K562 (cell line): ENCODE results near the gene NOSTRIN. TPM values are rescaled to one million over a fixed set of nuclear protein-coding genes. Genes with fewer than 3 reads are reported as not detected.
A peak's percentile ranks its signal among the peaks of the same experiment; 100 is the strongest.

Source experiments
- ATAC-seq: fragments of 200-7000 bp; cut with Tn5 transposase; 3 replicates; pipeline ENCODE4 v1.9.1; 2020; ENCODE audit warnings: moderate library complexity
- BruUV-seq: library from RNA; stranded (reverse); fragments of 400-500 nt; replicated peaks from 2 replicates; lab custom pipeline; 2021; lab: Mats Ljungman, UMichigan
- CTCF ChIA-PET: fragments of 300-600 bp; formaldehyde crosslinking; extraction: SDS; loops from one replicate; lab custom pipeline; 2021; ENCODE audit warnings: low intra/inter-chr PET ratio; lab: Yijun Ruan, JAX
- POLR2A ChIA-PET: fragments of 300-600, 350-650 bp; sonication (Branson Sonifier 250); formaldehyde crosslinking; extraction: SDS; loops from one replicate; lab custom pipeline; 2021; ENCODE audit warnings: antibody characterized with exemption, inconsistent platforms; lab: Yijun Ruan, JAX
- DNase-seq, 4 experiments: peaks; one replicate each; pipeline versions ENCODE4 v3.0.0 to v3.0.0-alpha.2; 2011 to 2018; ENCODE audit warnings: low spot score in 3 of 4, mixed read lengths in 3 of 4; ENCODE audit errors: extremely low read depth in 1 of 4
- FAIRE-seq: peaks from 2 replicates; lab custom pipeline; 2011; peaks lifted over from hg19 to GRCh38; lab: Jason Lieb, UNC
- H2AFZ ChIP-seq: 2 replicates; pipeline ENCODE4 v1.6.0; 2011; ENCODE audit warnings: low read depth, low read length, control low read depth, inconsistent platforms
- H3K27ac ChIP-seq: fragments of 200-600 bp; 3 replicates; pipeline ENCODE4 v1.8.0; 2011; ENCODE audit warnings: low read depth, mild to moderate bottlenecking, control low read depth, inconsistent platforms, low read length, moderate library complexity, mixed read lengths; ENCODE audit errors: extremely low read depth
- H3K27me3 ChIP-seq, 2 experiments: fragments of 300-600 bp in 1 of 2; 2 replicates in 1 of 2; 3 replicates in 1 of 2; pipeline versions ENCODE4 v1.6.0 to v1.8.0; 2011; ENCODE audit warnings: inconsistent platforms in 2 of 2, low read length in 2 of 2, mild to moderate bottlenecking in 1 of 2, mixed read lengths in 1 of 2, moderate library complexity in 1 of 2; ENCODE audit not compliant: control insufficient read depth in 2 of 2, insufficient read depth in 2 of 2
- H3K36me3 ChIP-seq: fragments of 300-600 bp; 3 replicates; pipeline ENCODE4 v1.8.0; 2011; ENCODE audit warnings: mild to moderate bottlenecking, low read length, inconsistent platforms; ENCODE audit not compliant: control insufficient read depth, insufficient read depth
- H3K4me1 ChIP-seq, 2 experiments: fragments of 200-600 bp in 1 of 2; replicated peaks in 1 of 2; 2 replicates in 1 of 2; 3 replicates in 1 of 2; pipeline versions ENCODE4 v1.5.1 to v1.8.0; 2011; ENCODE audit warnings: inconsistent platforms in 2 of 2, low read length in 2 of 2, mild to moderate bottlenecking in 1 of 2, mixed read lengths in 1 of 2, moderate library complexity in 1 of 2; ENCODE audit not compliant: control insufficient read depth in 2 of 2, insufficient read depth in 2 of 2
- H3K4me2 ChIP-seq: 2 replicates; pipeline ENCODE4 v1.6.1; 2011; ENCODE audit warnings: low read length, control low read depth, inconsistent platforms, mixed read lengths; ENCODE audit not compliant: insufficient read depth
- H3K4me3 ChIP-seq: fragments of 200-600 bp; sonication (generic), shearing (Covaris generic); 2 replicates; pipeline ENCODE4 v1.5.1; 2016; ENCODE audit warnings: control low read depth, inconsistent platforms
- H3K79me2 ChIP-seq: fragments of 200-600 bp; 3 replicates; pipeline ENCODE4 v1.8.0; 2011; ENCODE audit warnings: low read length, inconsistent platforms; ENCODE audit not compliant: control insufficient read depth, insufficient read depth
- H3K9ac ChIP-seq, 2 experiments: 2 replicates each; pipeline versions ENCODE4 v1.6.0 to v1.6.1; 2011; ENCODE audit warnings: low read depth in 2 of 2, low read length in 2 of 2, control low read depth in 1 of 2, inconsistent platforms in 1 of 2, mild to moderate bottlenecking in 1 of 2, mixed read lengths in 1 of 2; ENCODE audit not compliant: insufficient read depth in 1 of 2
- H3K9me1 ChIP-seq: one replicate; pipeline ENCODE4 v1.6.0; 2011; ENCODE audit warnings: inconsistent platforms, mild to moderate bottlenecking, low read length, moderate library complexity; ENCODE audit not compliant: control insufficient read depth, insufficient read depth
- H3K9me3 ChIP-seq: replicated peaks from 2 replicates; pipeline ENCODE4 v1.5.1; 2011; ENCODE audit warnings: low read depth, low read length, inconsistent platforms; ENCODE audit not compliant: control insufficient read depth, insufficient read depth
- H4K20me1 ChIP-seq: replicated peaks from 2 replicates; pipeline ENCODE4 v1.6.1; 2011; ENCODE audit warnings: low read length, inconsistent platforms, mixed read lengths; ENCODE audit not compliant: control insufficient read depth, insufficient read depth
- ATF7 ChIP-seq: fragments of 450-650 bp; IDR thresholded peaks from 2 replicates; pipeline ENCODE4 v1.7.1; 2014; ENCODE audit warnings: mild to moderate bottlenecking, moderate library complexity
- CEBPZ ChIP-seq: fragments of 150-350 bp; IDR thresholded peaks from 2 replicates; pipeline ENCODE4 v1.6.1; 2014; ENCODE audit warnings: low read depth, mild to moderate bottlenecking, low read length, borderline replicate concordance
- ETV5 ChIP-seq: sonication (generic); formaldehyde crosslinking; IDR thresholded peaks from 2 replicates; pipeline ENCODE4 v1.4.0; 2020; ENCODE audit warnings: low read depth, mild to moderate bottlenecking, missing genetic modification reagents
- HIVEP1 ChIP-seq: fragments of 250-450 bp; sonication (Bioruptor Pico); IDR thresholded peaks from 2 replicates; pipeline ENCODE4 v1.4.0; 2020; ENCODE audit warnings: mild to moderate bottlenecking
- MAFG ChIP-seq: fragments of 450-650 bp; conservative IDR thresholded peaks from 2 replicates; pipeline ENCODE4 v1.6.1; 2016; ENCODE audit warnings: missing genetic modification characterization, missing compliant biosample characterization
- PYGO2 ChIP-seq: fragments of 450-650 bp; IDR thresholded peaks from 2 replicates; pipeline ENCODE4 v1.6.1; 2016; ENCODE audit warnings: mild to moderate bottlenecking, missing genetic modification characterization, moderate library complexity, missing compliant biosample characterization
- ZNF253 ChIP-seq: fragments of 250-450 bp; sonication (Bioruptor Pico); conservative IDR thresholded peaks from 2 replicates; pipeline ENCODE4 v1.6.1; 2021; ENCODE audit warnings: mild to moderate bottlenecking
- ZNF780A ChIP-seq: fragments of 250-450 bp; sonication (Bioruptor Pico); IDR thresholded peaks from 2 replicates; pipeline ENCODE4 v1.5.0; 2021; ENCODE audit warnings: mild to moderate bottlenecking
- ZNF785 ChIP-seq: fragments of 250-450 bp; sonication (Bioruptor Pico); IDR thresholded peaks from 2 replicates; pipeline ENCODE4 v1.4.0; 2020; ENCODE audit warnings: mild to moderate bottlenecking
- WGBS: fragments of 100-300 bp; shearing (Covaris generic); methylation state at CpG from one replicate; pipeline ENCODE4 v1.1.6; 2016; ENCODE audit warnings: low coverage, mixed read lengths; ENCODE audit not compliant: insufficient coverage; ENCODE audit errors: missing lambda C conversion rate; 5-methylcytosine and 5-hydroxymethylcytosine counted together
- in situ Hi-C: fragments of 300-500 bp; cut with MboI; formaldehyde crosslinking; loops from 4 replicates; pipeline ENCODE4 v1.15.0; 2018; ENCODE audit warnings: inconsistent platforms, mixed read lengths
- intact Hi-C: fragments of 100-400 bp; cut with micrococcal nuclease; formaldehyde crosslinking; loops from 2 replicates; pipeline ENCODE4 v1.14.2; 2022
- polyA plus RNA-seq, 8 experiments: library from polyadenylated mRNA; depleted of rRNA in 4 of 8; stranded (reverse) in 5 of 8; unstranded in 3 of 8; fragments of >200 nt; fragmentation: Nextera tagmentation in 2 of 8; fragmentation: Illumina TruSeq in 1 of 8; extraction: Ambion mirVana in 2 of 8; extraction: Trizol in 1 of 8; gene quantifications; 2 replicates each; pipeline versions ENCODE4 v1.2.1 to v1.2.3, GENCODE V29; 2011 to 2014; ENCODE audit warnings: inconsistent platforms in 1 of 8, missing spikeins in 1 of 8
- total RNA-seq, 7 experiments: library from RNA; depleted of rRNA in 6 of 7; stranded (reverse); fragments of >200 nt in 6 of 7; fragmentation: Illumina TruSeq in 2 of 7; extraction: Trizol in 2 of 7; gene quantifications; 2 replicates each; pipeline versions ENCODE4 v1.2.1 to v1.2.3, GENCODE V29; 2011 to 2021; ENCODE audit warnings: low replicate concordance in 1 of 7
- TF ChIP-seq, protein P1 (sequence below): IDR thresholded peaks from 2 replicates; pipeline ENCODE4 v1.6.1; 2014; ENCODE audit warnings: antibody characterized with exemption

Gene NOSTRIN
- total and polyA plus RNA-seq, 9 of the 15 experiments (the other 6 are each of a cell fraction or from before 2014, with no cell fraction given): 26.7 to 82.9 (median 56.3) TPM

- peak in 2 of 4 experiments; percentile 17 to 40 for DNase-seq
- Histone ChIP-seq H2AFZ (peak overlapping the region; percentile 98), H3K4me1 (peaks cover 0 to 9% of the 10 kb centered on the region in 2 experiments; a peak in 2 of 5 replicates), H3K9me3 (no peaks in the 10 kb centered on the region), H3K9me1 (no peaks in the 10 kb centered on the region), H3K27me3 (no peaks in the 10 kb centered on the region), H3K27ac (peak overlapping the region; percentile 76), H3K36me3 (peaks cover 33% of the 10 kb centered on the region), H3K4me3 (peak overlapping the region; percentile 69), H3K79me2 (peaks cover 36% of the 10 kb centered on the region), H3K9ac (peak overlapping the region; percentile 90 to 93), H4K20me1 (no peaks in the 10 kb centered on the region), H3K4me2 (peak overlapping the region; percentile 90)
- intact Hi-C loops (loop anchor here (1.0 kb wide), 1 partner anchor 115 kb away; no protein-coding TSS in a partner anchor), in situ Hi-C loops (no loop called here)
- CTCF ChIA-PET: no interaction called here
- TSS peak; percentile 66 for BruUV-seq
- FAIRE-seq: no peak
- TF ChIP-seq ZNF780A (no peak), ETV5 (no peak)
- 2% methylated on average over 3 of the region's 3 CpGs for WGBS
- peak; percentile 57 for ATAC-seq
- POLR2A ChIA-PET: interaction anchor here (0.6 to 1.6 kb wide), 5 partner anchors 11 to 927 kb away, joined by 3 to 6 read pairs (median 3); partner anchors contain the start of gene G6PC2
Measured at GRCh38 chr2:168889635-168890005, 87.2 kb downstream of the NOSTRIN start.

GRCh38 chr2:168890006-168890782 lies 87.8 kb downstream of the NOSTRIN start, which contains the start of gene SPC25:
Gene SPC25 (minus strand): TSS chr2:168890430. CDS start chr2:168889519, 911 bp downstream.
- H3K9me1 ChIP-seq: no peaks in the 10 kb centered on the region
- H3K27me3 ChIP-seq: no peaks in the 10 kb centered on the region
- peak within 1 kb of the TSS; percentile 69 for H3K4me3 ChIP-seq
- H2AFZ ChIP-seq: peak within 1 kb of the TSS; percentile 98
- H3K36me3 ChIP-seq: peaks cover 27% of the 10 kb centered on the region
- in situ Hi-C loops: no loop called here
- no TSS peak for BruUV-seq
- under 1% methylated on average over 38 of the region's 38 CpGs for WGBS
- H4K20me1 ChIP-seq: no peaks in the 10 kb centered on the region
- ATAC-seq (peak; percentile 99), DNase-seq (peak; percentile 99), FAIRE-seq (peak; percentile 98)
- H3K9me3 ChIP-seq: no peaks in the 10 kb centered on the region
- intact Hi-C loops: loop anchor here (1.0 kb wide), 1 partner anchor 116 kb away; no protein-coding TSS in a partner anchor
- peak within 1 kb of the TSS; percentile 90 for H3K4me2 ChIP-seq
- H3K79me2 ChIP-seq: peaks cover 32% of the 10 kb centered on the region
- ChIA-PET POLR2A (interaction anchor here (0.6 to 1.7 kb wide), 8 partner anchors 11 to 1048 kb away, joined by 3 to 6 read pairs (median 3); partner anchors contain the start of genes G6PC2 and NOSTRIN), CTCF (no interaction called here)
- H3K9ac ChIP-seq: peak within 1 kb of the TSS; percentile 90 to 93
- peaks cover 0 to 7% of the 10 kb centered on the region in 2 experiments; a peak in 2 of 5 replicates for H3K4me1 ChIP-seq
- peak within 1 kb of the TSS; percentile 76 for H3K27ac ChIP-seq
- TF ChIP-seq ATF7 (peak; percentile 65), HIVEP1 (CRISPR knock-in tag) (no peak), ZNF253 (CRISPR knock-in tag) (no peak), ZNF785 (no peak), PYGO2 (tag) (no peak), CEBPZ (no peak), MAFG (tag) (no peak)
- TF ChIP-seq, protein P1, sequence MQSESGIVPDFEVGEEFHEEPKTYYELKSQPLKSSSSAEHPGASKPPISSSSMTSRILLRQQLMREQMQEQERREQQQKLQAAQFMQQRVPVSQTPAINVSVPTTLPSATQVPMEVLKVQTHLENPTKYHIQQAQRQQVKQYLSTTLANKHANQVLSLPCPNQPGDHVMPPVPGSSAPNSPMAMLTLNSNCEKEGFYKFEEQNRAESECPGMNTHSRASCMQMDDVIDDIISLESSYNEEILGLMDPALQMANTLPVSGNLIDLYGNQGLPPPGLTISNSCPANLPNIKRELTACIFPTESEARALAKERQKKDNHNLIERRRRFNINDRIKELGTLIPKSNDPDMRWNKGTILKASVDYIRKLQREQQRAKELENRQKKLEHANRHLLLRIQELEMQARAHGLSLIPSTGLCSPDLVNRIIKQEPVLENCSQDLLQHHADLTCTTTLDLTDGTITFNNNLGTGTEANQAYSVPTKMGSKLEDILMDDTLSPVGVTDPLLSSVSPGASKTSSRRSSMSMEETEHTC: no peak
